Ovary (tissue), 9 donors: ENCODE data around the gene MORN1. TPM values are rescaled to one million over a fixed set of nuclear protein-coding genes. Genes with fewer than 3 reads are reported as not detected.

Experiments used
- DNase-seq, 5 donors: peaks; one replicate each; pipeline ENCODE4 v3.0.0-alpha.2; 2019 to 2020
- H3K27ac ChIP-seq, 2 donors: fragments of 200-600 bp; one replicate each; pipeline versions ENCODE4 v1.5.1 to v1.8.0; 2019 to 2022
- H3K27me3 ChIP-seq: fragments of 200-600 bp; one replicate; pipeline ENCODE4 v1.8.0; 2022
- H3K36me3 ChIP-seq: fragments of 200-600 bp; sonication (generic); one replicate; pipeline ENCODE4 v1.5.1; 2019
- H3K4me1 ChIP-seq: one replicate; pipeline ENCODE4 v1.8.1; 2013; ENCODE audit warnings: mild to moderate bottlenecking, moderate library complexity; ENCODE audit not compliant: insufficient read depth
- H3K4me3 ChIP-seq: fragments of 200-600 bp; sonication (generic); one replicate; pipeline ENCODE4 v1.5.1; 2017
- H3K9me3 ChIP-seq, 2 donors: fragments of 200-600 bp in 1 of 2; sonication (generic) in 1 of 2; one replicate each; pipeline versions ENCODE4 v1.5.1 to v1.8.1; 2013 to 2019; ENCODE audit warnings: mild to moderate bottlenecking in 1 of 2, moderate library complexity in 1 of 2
- EP300 ChIP-seq: sonication (generic); formaldehyde crosslinking; IDR thresholded peaks from one replicate; pipeline ENCODE4 v1.6.1; 2017; ENCODE audit warnings: antibody characterized with exemption
- POLR2A ChIP-seq: fragments of 450-650 bp; IDR thresholded peaks from one replicate; pipeline ENCODE4 v1.6.1; 2017; ENCODE audit warnings: antibody characterized with exemption, mild to moderate bottlenecking, moderate library complexity
- WGBS, 3 donors: extraction: QIAGEN DNeasy Blood & Tissue Kit in 1 of 3; methylation state at CpG; one replicate each; pipeline versions ENCODE4 v1.1.5 to v1.1.7; 2013 to 2017; 5-methylcytosine and 5-hydroxymethylcytosine counted together
- intact Hi-C, 4 donors: fragments of 100-400 bp; cut with DNase I; formaldehyde crosslinking; loops; one replicate each; pipeline versions ENCODE4 v1.11.0 to v1.15.1; 2022 to 2023
- polyA plus RNA-seq, 2 donors: library from polyadenylated mRNA; stranded (reverse); fragments of 200-250 nt in 1 of 2; fragments of 350-450 nt in 1 of 2; fragmentation: Illumina TruSeq in 1 of 2; extraction: RNeasy Lipid Tissue Mini Kit (QIAGEN cat#74804) in 1 of 2; gene quantifications; one replicate each; pipeline ENCODE4 v1.2.3, GENCODE V29; 2013 to 2014
- total RNA-seq, 7 donors: library from RNA; depleted of rRNA in 2 of 7; stranded (reverse); fragments of >200 nt in 2 of 7; fragmentation: NEBNext Ultra II Directional in 3 of 7; extraction: Animal tissue kit (Norgen Biotek cat#: 25700) in 3 of 7; gene quantifications; one replicate each; pipeline versions ENCODE4 v1.1.0 to v1.2.4, GENCODE V29; 2016 to 2023
- TF ChIP-seq, protein P1 (sequence below), 3 donors: fragments of 450-650 bp in 2 of 3; fragments of 200-600 bp in 1 of 3; IDR thresholded peaks; one replicate each; pipeline versions ENCODE4 v1.5.1 to v1.8.0; 2016 to 2022; ENCODE audit warnings: antibody characterized with exemption in 3 of 3, mild to moderate bottlenecking in 1 of 3
- donor health status: DM: no; HTN: no; CAD: no; lungs with moderate emphysema.
- donor health status: DM: no; HTN: no; CAD: no.
- donor health status: Bipolar disorder and iron deficiency.
- donor health status: DM: yes; HTN: yes; CAD: no.
- donor health status: DM: no; HTN: no; CAD: no.
- donor health status: DM: yes; HTN: yes; CAD: no.

MORN1 gene
- total and polyA plus RNA-seq, 9 donors, result 1.7 to 24.2 (median 17.7) TPM

DNA sequence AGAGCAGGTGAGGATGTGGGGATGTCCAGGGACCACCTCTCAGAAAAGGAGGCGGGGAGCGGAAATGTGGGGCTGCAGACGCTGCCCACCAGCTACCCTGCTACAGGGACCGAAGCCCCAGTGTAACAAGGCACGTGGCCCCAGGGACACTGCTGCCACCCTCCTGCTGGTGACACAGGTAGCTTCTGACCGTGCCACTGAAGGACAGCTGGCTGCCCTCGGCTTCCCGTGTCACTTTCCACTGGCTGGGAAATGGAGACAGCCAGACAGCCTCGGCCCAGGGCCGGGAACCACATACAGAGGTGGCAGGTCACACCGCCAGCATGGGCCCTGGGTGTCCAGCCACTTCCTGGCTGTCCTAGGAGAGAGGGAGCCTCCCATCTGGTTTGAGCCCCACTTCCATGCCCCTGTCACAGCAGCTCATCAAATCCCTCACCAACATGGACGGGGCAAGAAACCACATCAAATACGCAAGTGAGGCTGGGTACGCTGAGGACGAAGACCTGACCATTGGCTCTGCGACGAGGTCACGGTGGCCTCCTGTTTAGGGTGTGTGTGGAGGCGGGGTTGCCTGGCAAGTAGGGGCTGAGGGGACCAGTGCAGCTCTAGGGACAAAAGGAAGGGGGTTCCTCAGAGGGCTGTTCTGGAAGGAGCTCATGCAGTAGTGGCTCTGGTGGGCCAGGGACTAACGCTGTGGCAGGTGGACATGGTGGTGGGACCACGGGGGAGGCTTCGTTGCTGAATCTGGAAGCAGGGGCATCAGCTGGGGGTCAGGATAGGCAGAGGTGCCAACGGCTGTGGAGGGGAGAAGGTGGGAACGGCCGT, 16.0 kb upstream of the MORN1 start:
- Histone ChIP-seq H3K27me3 (no peaks in the 10 kb centered on the region), H3K4me1 (peaks cover 6% of the 10 kb centered on the region), H3K4me3 (no peak overlapping the region), H3K27ac (no peak overlapping the region), H3K36me3 (no peaks in the 10 kb centered on the region), H3K9me3 (no peaks in the 10 kb centered on the region)
- TF ChIP-seq, protein P1, sequence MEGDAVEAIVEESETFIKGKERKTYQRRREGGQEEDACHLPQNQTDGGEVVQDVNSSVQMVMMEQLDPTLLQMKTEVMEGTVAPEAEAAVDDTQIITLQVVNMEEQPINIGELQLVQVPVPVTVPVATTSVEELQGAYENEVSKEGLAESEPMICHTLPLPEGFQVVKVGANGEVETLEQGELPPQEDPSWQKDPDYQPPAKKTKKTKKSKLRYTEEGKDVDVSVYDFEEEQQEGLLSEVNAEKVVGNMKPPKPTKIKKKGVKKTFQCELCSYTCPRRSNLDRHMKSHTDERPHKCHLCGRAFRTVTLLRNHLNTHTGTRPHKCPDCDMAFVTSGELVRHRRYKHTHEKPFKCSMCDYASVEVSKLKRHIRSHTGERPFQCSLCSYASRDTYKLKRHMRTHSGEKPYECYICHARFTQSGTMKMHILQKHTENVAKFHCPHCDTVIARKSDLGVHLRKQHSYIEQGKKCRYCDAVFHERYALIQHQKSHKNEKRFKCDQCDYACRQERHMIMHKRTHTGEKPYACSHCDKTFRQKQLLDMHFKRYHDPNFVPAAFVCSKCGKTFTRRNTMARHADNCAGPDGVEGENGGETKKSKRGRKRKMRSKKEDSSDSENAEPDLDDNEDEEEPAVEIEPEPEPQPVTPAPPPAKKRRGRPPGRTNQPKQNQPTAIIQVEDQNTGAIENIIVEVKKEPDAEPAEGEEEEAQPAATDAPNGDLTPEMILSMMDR (IDR thresholded peaks at IDR 0.05), result no peak
- TF ChIP-seq EP300 (no peak), POLR2A (no peak)
- intact Hi-C loops, result no loop called here
- 77 to 79% (median 77%) methylated on average over 25 of the region's 25 CpGs for WGBS, 3 donors
- no peak for DNase-seq

DNA sequence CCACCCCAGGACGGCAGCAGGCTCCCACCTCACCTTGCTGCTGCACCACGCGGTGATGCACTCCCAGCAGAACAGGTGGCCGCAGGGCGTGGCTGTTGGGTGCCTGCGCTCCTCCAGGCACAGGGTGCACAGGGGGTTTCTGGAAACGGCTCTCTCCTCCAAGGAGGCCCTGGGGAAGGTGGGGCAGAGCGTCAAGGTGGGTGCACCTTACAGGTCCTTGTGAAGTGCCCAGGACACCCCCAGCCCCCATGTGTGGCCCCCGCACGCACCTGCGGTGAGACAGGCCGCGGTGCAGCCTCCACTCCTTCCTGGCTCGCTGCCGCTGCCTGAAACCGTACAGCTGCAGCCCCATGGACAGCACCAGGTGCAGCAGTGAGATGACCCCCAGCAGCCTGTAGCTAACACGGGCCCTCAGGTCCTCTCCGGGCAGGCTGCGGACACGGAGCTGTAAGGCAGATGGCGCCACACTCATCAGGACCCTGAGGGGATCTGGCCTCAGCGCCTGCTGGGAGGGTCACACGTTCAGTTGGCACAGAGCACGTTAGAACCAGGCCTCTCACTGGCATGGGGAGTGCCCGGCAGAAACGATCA, 15.2 kb upstream of the MORN1 start:
- no peaks in the 10 kb centered on the region for H3K27me3 ChIP-seq
- no peaks in the 10 kb centered on the region for H3K36me3 ChIP-seq
- H3K27ac ChIP-seq, result no peak overlapping the region
- WGBS, 3 donors, result 71 to 77% (median 73%) methylated on average over 25 to 26 of the region's 26 CpGs
- peaks cover 1% of the 10 kb centered on the region for H3K4me1 ChIP-seq
- no peak overlapping the region for H3K4me3 ChIP-seq
- H3K9me3 ChIP-seq, result no peaks in the 10 kb centered on the region
- DNase-seq, result no peak
- intact Hi-C loops, result no loop called here
- TF ChIP-seq POLR2A (no peak), EP300 (no peak)
- TF ChIP-seq, protein P1 (IDR thresholded peaks at IDR 0.05), result no peak

DNA sequence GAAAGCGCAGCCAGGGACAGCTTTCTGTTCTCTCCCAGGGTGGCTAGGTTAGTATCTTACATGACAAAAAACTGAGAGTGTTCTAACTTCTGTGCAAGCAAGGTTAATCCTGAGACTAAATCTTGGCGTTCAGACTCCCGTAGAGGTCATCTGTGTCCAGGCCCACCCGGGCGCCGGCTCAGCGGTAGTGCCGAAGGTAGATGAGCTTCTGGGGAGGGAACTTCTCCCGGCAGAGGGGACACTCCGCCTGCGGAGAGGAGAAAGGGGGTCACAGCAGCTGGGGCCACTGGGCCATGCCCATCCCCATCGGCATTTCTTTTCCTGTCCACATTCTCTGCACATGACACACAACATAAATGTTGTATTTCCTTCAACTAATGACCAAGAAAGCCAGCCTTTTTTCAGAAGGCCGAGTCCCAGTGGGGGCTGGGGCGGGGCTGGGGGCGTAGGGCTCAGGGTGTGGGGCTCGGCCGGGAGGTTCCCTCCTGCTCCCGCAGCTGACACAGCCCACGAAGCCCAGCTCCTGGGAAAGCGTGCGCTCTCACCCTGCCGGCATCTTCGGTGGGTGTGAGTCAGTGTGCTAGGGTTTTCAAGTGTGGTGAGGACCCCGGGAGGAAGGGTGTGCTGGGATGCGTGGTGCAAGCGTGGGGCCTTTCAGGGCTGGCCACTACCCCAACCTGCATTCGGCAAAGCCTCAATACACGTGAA, 14.4 kb upstream of the MORN1 start:
- Histone ChIP-seq H3K36me3 (no peaks in the 10 kb centered on the region), H3K27ac (peak overlapping the region; percentile 22 to 57), H3K4me3 (no peak overlapping the region), H3K27me3 (no peaks in the 10 kb centered on the region), H3K4me1 (no peaks in the 10 kb centered on the region), H3K9me3 (no peaks in the 10 kb centered on the region)
- intact Hi-C loops, result no loop called here
- TF ChIP-seq, protein P1 (IDR thresholded peaks at IDR 0.05), result no peak
- TF ChIP-seq EP300, result no peak
- no peak for TF ChIP-seq POLR2A
- no peak for DNase-seq
- WGBS, 3 donors, result 66 to 74% (median 72%) methylated on average over 27 to 28 of the region's 28 CpGs

DNA sequence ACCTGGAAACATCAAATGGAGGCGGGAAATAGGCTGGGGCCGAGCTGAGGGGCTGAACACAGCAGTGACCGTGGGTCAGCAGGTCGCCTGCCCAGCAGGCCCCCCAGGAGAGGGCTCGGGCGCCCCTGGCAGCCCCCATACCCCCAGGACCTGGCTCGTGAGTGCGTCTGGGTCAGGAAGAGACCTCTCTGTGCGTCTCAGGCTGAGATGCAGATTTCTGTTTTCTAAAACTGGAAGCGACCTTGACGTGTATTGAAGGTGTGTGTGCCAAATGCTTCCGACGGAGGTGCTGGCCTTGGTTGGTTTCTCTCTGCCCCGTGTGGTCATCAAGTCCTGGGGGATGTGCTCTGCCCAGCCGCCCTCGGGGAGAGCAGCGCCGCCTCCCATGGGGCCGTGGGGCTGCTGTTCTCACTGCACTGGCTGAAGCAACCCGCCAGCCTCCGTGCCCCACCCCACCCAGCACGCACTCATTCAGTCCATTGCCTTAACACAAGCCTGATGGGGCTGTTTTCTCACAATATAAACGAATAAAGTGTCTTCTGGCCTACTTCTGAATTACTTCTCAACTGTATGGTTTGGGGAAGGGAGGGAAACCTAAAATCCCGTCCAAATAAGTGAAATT, 13.6 kb upstream of the MORN1 start:
- peak in 2 of 5 donors; percentile 46 to 76 for DNase-seq
- no peak overlapping the region for H3K4me3 ChIP-seq
- TF ChIP-seq POLR2A (no peak), EP300 (no peak)
- TF ChIP-seq, protein P1 (IDR thresholded peaks at IDR 0.05), result no peak
- H3K4me1 ChIP-seq, result no peaks in the 10 kb centered on the region
- H3K27ac ChIP-seq, result peak overlapping the region; percentile 22 to 57
- H3K36me3 ChIP-seq, result no peaks in the 10 kb centered on the region
- WGBS, 3 donors, result 31 to 49% (median 34%) methylated on average over 24 of the region's 24 CpGs
- H3K9me3 ChIP-seq, result no peaks in the 10 kb centered on the region
- no peaks in the 10 kb centered on the region for H3K27me3 ChIP-seq
- intact Hi-C loops, result no loop called here
